Ramos (cell line): ENCODE results near the gene SALL1.

Experiments
- in situ Hi-C: fragments of 300-500 bp; cut with MboI; formaldehyde crosslinking; loops from one replicate; pipeline ENCODE4 v1.14.3; 2022; ENCODE audit warnings: low sequenced_read_pairs; ENCODE audit not compliant: unreplicated experiment

SALL1 gene

DNA sequence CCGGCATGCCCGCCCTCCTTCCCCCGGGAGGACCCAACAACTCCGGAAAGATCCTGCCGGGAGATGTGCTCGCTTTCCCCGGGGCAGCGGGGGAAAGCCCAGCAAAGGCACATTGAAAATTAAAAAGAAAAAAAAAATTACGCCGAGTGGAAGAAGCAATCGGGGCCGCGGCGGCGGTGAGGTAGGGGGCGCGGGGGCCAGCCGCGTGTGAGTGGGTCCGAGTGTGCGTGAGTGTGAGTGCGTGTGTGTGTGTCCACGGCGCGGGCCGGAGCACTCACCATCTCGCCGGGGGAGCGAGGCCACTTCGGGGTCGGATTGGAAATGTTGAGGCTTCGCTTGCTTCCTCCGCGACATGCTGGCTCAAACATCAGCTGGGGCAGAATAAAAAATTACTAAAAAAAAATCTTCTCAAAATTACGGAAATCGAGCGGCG, at the start of gene SALL1:
SALL1 (minus strand) TSS at position 383 of the 433 bp plus-strand sequence; CDS start at position 354, 29 bp downstream.
- in situ Hi-C loops = loop anchor here (10.0 kb wide), 1 partner anchor 56 kb away; no protein-coding TSS in a partner anchor

DNA sequence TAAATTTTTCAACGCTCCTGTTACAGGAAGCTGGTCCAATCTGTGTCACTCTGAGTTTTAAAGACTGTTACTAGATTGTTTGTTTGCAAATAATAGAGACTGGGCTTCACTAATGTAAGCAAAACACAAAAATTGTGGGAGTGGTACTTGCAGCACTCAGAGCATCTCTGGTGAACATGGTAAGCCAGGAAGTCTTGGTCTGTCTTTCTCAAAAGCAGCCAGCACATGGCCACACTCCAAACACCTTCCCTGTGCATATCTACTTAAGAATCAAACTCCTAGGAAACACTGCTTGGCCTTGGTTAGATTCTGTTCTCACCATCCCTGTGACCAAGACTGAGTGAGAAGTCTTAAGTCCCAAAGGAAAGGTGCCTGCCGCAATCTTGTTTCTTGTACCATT, 49.7 kb upstream of the SALL1 start:
- in situ Hi-C loops = no loop called here

DNA sequence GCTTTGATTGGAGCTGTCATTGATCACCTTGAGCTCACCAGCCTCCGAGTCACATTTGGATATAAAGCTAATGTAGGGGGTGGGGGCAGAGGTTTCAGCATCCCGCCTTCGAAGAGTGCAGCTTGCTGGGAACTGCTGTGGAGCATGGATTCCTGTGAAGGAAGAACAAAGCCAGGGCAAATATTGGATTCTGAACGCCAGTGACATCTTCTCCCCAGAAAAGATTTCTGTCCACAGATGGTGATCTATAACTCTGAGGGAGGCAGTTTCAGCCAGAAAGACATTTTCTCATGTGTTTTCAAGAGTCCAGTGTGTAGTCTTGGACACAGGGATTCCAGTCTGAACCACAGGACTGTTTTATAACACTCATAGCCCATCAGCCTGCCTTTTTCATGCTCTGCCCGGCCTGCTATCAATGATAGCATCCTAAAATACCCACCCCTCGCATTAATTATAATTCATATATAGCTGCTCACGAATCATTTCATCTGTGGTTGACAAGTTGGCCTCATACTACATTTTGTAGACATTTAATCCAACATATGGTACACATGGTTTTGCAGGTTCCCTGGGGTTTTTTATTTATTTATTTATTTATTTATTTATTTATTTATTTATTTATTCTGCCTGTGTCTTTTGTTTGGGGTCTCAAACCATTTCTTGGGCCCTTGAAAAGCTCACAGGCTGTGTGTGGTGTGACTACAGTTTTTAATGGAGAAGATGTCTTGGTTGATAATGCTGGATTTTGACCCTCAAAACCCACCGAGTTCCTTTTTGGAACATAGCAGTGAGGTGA, 47.1 kb upstream of the SALL1 start:
- in situ Hi-C loops = no loop called here

DNA sequence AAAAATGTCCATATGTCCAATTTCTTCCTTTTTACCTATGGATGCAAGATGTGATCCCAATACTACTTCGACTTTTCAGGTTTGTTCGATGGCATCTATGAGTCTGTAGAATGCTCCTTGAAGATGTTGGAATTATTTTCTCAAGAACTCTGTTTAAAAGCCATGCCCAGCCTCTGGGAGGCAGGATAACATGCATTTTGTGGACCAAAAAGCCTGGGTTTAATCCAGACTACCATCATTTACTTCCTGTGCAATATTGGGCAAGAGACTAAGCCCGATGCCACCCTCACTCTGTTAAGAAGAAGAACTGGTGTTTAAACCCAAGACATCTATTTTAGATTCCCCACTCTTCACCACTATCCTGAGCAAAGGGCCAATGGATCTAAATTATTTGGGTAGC, 42.8 kb upstream of the SALL1 start:
- in situ Hi-C loops = no loop called here

DNA sequence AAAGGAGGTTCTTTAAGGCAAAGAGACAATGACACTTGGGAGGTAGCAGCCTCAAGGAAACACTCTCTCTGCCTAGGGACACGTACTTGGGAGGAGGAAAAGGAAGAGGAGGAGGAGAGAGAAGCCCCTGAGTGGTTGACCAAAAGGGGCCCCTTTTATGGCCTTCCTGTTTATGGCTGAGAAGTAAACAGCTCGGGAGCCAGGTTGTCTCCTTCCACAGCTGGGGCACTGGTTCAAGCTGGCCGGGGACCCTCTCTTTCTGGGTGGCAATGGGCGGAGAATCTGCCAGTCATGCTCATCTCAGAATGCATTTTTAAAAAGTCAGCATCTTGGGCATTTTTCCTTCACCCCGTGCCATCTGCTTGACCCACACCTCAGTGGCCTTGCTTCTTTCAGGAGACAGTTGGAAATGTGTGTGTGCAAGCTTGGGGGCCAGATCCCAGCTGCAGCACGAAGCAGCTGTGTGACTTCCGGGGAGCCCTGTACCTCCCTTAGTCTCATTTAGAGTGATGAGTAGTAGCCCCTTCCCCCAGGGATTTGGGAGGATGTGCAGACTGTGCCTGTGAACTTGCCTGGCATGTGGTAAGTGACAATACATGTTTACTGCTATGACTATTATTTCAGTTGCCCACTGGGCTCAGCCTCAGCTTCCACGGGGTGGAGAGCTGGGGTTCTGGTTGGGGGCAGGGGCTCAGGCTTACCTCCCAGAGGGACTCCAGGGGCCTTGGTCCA, 33.8 kb upstream of the SALL1 start:
- in situ Hi-C loops = no loop called here

DNA sequence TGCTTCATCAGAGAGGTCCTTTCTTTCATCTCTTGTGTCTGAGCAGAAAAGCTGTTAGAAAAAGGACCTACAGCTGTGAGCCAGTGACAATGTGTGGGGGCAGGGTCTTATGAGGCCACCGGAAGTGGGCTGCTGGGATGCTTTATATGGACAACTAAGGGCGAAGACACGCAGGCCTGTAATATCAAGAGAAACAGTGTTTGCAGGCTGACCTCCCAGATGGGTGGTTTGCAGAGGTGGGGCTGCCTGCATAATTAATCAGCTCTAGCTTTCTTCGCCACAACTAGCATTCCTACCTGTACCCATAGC, 30.4 kb upstream of the SALL1 start:
- in situ Hi-C loops = no loop called here

DNA sequence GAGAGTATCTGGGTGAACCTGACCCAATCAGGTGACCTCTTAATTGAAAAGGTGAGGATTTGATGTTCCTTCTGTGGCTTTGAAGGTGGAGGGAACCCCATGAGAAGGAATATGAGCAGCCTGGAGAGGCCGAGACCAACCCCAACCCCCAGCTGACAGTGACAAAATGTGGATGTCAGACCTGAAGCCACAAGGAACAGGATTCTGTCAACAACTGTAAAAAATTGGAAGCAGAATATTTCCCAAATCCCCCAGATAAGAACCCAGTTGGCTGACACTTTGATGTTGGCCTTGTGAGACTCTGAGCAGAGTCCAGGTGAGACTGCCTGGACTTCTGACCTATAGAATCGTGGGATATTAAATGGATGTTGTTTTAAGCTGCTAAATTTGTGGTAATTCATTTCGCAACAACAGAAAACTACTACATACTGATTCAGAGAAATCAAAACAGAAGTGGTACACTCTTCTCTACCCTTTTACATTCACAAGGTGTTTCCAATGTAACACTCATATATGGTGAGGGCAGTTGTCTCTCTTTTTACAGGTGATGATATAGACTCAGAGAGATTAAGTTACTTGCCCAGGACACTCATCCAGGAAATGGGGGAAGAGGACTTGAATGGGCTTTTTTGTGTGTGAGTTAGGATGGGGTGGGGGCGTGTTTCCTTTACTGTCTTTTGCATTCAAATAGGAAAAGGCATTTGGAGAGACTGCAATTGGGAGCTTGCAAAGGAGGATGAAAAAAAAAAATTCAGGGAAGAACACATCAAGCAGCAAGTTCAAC, 29.8 kb upstream of the SALL1 start:
- in situ Hi-C loops = no loop called here

DNA sequence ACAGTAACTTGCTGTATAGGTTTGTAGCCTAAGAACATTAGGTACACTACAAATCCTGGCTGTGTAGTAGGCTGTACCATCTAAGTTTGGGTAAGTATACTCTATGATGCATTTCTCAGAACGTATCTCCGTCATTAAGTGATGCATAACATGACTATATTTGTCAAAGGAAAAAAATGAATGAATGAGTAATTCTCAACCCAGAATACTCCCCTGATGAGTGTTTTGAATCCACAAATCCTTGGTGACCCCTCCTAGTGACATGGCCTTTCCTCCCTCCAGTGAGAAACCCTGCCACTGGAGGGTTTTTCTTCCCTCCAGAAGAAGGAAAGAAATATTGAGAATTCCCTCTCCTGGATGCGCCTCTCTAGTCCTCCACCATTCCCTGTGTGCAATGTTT, 24.0 kb upstream of the SALL1 start:
- in situ Hi-C loops = no loop called here

DNA sequence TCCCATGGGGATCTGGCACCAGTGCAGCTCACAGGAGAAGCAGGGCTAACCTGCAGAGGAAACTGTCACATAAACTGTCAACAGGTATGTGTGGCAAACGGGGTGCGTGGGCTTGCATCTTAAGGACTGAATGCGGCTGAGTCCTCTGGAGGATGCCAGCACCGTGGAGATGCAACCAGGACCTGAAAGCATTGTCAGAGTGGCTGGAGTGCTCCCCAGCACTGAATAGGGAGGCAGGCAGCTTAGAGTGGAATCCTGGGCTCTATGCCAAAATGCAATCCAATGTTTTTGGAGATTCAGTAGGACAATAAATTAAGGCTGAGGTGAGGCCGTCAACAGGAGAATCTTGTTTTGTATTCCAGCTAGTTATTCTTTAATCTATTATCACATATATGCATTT, 21.3 kb upstream of the SALL1 start:
- in situ Hi-C loops = no loop called here

DNA sequence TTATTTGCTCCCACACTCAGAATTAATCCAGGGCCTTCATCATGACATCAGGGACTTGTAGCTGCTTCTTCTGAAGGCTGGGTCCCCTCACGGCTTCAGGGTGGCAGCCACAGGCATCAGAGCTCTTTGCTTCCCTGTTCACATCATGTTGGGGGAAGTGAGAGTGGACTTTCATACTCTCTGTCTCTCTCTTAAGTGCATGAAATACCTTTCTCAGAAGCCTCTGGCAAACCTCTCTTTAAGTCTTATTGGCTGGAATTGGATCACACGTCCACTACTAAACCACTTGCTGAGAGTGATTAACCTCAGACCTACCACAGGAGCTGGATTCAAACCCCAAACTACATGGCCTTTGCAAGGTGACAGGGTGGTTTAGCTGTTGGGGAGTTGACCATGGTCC, 17.7 kb upstream of the SALL1 start:
- in situ Hi-C loops = no loop called here

DNA sequence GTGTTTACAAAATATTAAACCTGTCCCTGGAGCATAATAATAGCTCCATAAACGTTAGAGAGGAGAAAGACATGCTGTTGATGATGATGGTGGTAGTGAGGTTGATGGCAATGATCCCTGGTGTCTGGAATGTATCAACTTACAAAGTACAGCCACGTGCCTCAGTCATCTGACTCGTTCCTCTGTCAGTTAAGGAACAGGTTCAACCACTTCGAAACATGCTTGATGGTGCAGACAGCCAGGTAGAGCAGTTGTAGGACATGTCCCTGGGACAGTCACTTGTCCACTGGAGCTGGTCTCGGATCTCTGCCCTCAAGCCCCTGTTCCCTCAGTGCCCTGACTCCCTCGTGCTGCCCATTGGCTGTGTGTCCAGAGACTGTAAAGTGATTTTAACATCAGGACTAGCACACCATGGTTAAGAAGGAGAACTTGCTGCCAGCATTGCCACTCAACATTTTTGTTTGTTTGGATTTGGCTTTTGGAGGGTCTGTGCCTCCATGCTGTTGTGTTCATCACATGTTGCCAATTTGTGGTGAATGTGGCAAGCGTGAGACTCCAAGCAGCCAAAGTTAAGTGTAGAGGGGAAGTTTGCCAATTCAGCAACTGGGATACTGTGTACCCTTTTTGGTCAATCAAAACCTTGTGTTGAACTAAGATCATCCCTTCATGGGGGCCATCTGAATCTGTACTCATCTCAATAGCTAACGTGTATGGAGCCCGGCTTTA, 16.3 kb upstream of the SALL1 start:
- in situ Hi-C loops = no loop called here

DNA sequence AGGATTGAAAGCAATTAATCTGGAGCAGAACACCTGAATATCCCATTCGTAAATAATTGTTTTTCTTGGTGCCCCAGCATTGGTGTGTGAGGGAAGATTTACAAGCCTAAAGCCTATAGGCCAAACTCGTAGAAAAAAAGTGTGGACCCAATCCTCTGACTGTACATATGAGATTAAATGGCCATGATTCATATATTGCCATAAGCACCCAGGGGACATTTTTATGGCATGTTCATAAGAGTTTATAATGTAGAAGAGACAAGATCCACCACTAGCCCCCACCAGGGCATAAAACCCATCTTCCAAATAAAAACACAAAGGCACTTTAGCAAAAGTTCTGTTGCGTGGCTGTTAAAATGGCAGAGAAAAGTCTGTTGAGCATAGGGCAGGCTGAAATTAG, 15.5 kb upstream of the SALL1 start:
- in situ Hi-C loops = no loop called here

DNA sequence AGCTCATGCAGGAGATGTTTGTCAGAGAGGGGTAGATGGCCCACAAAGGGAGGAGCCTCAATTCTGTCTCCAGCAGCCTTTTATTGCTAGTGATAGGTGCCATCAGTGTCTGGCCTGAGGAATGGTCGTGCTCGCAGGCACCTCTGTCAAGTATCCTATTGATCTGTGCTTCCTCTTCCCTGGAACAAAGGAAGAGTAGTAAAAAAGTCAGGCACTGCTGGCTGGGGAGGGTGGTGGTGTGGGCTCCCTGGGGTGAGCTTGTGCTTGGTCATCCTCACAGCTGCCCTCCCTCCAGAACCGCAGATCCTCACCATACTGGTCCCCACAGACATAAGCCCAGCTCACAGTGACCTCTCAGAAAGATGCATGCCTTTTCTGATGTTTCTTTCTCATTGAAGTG, 15.0 kb upstream of the SALL1 start:
- in situ Hi-C loops = no loop called here

DNA sequence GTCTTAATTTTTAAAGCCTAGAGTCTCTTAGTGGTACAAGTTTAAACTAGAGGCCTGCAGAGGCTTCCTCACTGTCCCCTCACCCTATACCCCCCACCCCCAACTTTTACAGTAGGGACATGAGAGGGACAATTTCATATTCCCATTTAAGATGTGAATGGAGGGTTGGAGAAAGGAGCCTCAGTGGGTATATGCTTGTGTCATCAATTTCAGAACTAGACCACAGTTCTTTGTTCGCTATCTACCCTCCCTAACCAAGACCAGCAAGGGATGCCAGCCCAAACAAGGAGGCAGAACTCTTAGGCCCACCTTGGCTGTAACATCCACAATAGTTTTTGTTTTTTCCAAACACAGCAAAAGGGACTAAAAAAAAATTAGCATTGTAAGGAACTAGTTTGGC, 14.0 kb upstream of the SALL1 start:
- in situ Hi-C loops = no loop called here

DNA sequence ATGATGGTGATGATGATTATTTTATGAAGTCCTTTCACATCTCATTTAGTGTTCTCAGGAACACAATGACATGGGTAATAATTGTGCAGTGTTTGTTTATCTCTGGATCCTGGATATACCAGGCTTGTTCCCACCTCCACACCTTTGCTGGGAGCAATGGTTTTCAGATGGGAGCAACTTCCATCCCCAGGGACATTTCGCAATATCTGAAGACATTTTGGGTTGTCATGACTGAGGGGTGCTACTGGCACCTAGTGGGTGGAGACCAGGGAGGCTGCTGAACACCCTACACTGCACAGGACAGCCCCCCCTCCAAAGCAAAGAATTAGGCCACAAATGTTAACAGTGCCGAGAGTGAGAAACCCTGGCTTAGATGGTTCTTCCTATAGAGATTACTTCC, 13.5 kb upstream of the SALL1 start:
- in situ Hi-C loops = no loop called here

DNA sequence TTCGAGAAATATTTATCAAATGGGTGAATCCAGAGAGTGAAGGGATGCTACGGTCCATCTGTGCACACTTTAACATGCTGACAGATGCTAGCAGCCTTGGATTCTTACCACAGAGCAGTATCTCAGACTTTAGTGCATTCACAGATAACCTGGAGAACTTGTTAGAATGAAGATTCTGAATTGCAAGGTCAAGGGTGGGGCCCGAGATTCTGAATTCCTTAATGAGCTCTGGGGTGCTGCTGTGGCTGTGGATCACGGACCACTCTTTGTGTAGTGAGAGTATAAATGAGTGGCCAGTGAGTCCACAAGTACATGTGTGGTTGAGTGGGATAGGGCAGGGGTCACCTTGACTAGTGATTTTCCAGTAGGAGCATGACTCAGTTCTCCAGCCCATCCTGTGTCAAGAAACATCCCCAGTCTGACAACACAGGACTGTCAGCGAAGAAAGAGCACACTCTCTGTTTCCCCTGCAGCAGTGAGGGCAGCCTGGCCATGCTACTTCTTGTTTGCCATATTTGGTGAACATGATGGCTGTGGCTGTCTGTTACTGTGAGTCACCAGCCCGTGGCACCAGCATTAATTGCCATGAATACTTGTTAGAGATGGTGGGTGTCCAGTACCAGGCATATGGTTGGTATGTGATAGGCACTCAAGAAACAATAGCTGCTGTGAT, 13.0 kb upstream of the SALL1 start:
- in situ Hi-C loops = no loop called here

DNA sequence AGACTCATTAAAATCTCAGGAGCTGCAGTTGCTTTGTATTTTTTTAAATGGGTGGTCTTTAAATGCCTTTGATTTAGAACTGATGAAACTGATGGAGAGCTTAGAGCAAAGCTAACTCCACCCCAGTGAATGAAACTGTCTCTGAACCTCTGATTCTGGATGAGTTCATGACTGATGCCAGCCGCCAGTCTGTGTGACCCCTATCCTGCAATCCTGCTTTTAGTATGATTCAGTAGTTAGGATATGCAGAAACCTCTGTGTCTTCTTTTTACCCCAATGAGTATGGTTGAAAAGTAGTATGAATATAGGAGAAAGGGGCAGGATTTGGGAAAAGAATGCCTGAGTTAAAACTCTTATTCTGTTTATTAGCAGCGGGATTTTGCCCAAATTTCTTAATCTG, 12.3 kb upstream of the SALL1 start:
- in situ Hi-C loops = no loop called here

DNA sequence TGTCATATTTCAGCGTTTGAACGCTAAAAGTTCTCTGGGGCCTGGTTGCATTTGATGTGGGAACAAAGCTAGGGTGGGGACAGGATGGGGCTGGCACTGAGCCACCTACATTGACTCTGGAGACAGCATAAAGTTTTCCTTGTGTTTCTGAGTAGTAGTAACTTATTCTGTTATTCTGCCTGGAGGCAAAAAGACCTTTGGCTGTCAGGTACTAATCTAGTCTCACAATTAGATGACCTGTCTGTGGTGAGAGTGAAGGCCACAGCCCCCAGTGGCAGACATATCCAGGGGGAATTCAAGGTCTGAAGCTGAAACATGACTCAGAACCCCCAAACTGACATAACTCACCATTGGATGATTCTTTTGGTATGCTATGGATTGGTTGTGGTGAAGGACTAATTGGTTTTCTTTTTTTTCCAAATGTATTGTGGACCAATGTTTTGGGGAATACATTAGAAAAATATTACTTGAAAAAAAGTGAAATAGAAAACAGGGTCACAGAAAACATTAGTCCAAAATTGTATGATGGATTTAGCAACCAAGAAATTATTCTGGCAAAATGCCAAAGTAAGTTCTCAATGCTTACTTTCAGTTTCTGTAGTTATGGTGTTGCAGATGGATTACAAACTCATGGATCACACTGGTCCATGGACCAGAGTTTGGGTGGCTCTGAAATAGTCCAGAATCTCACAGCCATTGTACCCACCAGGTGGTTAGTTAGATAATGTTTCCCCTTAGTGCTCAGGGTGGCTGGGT, 10.5 kb upstream of the SALL1 start:
- in situ Hi-C loops = no loop called here

DNA sequence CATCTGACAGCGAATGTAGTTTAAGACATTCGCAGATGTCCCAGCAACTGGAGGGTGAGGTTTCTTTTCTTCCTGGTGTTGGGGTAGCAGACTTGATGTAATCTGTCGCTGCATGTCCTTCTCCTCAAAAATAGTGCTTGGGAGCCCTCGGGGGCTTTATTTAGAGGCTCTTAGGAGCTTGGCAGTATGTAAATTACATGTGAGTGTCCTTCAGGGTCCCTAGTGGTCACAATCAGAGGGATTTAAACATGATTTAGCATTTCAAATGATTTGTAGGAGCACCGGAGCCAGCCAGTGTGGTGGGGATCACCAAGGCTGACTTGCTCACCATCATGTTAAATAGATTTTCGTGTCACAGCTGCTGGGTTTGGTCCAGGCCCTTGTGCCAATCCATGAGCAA, 8.8 kb upstream of the SALL1 start:
- in situ Hi-C loops = loop anchor here (10.0 kb wide), 1 partner anchor 65 kb away; no protein-coding TSS in a partner anchor
